NCI-H2196 (cell line): ENCODE measurements around the gene EGR4.

ENCODE experiments used
- DNase-seq: peaks from one replicate; lab custom pipeline; 2025; ENCODE audit not compliant: unreplicated experiment; lab: John Stamatoyannopoulos, UW

EGR4 gene

DNA sequence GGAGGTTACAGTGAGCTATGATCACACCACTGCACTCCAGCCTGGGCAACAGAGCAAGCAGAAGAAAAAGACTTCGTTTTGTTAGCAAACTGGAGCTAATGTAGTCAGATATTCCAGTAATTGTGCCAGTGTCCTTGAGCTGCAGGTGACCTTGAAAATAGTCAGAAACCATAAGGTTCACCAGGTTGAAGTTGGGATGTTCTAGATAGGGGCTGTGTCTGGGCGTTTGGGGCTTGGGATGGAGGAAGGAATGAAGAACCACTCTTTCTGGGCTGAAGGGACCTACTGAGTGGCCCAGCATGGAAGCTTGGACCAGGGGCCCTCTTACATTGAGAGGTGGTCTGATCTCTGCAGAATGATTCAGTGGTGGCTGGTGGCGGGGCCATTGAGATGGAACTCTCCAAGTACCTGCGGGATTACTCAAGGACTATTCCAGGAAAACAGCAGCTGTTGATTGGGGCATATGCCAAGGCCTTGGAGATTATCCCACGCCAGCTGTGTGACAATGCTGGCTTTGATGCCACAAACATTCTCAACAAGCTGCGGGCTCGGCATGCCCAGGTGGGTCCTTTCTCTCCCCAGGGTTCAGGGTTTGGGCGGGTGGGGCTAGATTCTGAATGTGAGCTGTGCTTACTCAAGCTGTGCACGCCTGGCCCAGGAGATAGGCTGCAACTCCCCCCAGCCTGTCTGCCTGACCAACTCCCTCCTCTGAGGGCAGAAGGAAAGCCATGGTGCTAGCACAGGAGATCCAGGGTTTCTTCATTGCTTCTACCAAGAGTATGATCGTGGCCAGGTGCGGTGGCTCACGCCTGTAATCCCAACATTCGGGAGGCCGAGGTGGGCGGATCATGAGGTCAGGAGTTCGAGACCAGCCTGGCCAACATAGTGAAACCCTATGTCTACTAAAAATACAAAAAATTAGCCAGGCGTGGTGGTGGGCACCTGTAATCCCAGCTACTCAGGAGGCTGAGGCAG is 42.2 kb downstream of the EGR4 start:
- no peak for DNase-seq

DNA sequence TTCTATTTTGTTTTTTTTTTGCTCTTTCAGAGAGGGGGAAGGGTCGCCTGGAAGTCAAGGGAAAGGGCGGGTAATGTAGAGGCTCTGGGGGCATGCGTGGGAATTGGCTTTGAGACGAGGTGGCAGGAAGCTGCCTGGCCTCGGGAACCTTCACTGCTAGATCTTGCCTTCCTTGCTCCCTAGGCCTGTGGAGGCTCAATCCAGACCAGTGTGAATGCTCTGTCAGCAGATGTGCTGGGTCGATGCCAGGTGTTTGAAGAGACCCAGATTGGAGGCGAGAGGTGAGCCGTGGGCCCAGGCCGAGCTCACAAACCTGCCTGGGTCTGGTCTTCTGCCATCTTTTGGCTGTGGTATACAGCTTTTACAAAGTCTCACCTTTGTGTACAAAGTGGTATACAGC is 43.7 kb downstream of the EGR4 start:
- DNase-seq: no peak

DNA sequence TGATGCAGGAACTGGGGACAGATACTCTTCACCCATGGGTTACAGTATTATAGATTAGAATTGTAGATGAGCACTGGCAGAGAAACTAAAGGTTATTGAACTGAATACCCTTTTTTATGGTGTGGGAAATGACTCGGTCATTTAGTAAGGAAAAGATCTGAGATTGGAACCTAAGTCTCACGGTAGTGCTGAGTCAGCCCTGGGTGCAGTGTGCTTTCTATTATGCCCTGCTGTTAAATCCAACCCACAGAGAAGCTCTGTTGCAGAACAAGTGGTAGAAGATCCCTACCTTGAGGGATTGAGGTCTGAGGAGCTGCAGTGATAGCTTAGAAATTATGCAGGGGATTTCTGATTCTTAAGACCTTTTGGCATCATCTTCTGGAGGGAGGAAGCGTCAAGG is 46.5 kb downstream of the EGR4 start:
- DNase-seq: no peak

DNA sequence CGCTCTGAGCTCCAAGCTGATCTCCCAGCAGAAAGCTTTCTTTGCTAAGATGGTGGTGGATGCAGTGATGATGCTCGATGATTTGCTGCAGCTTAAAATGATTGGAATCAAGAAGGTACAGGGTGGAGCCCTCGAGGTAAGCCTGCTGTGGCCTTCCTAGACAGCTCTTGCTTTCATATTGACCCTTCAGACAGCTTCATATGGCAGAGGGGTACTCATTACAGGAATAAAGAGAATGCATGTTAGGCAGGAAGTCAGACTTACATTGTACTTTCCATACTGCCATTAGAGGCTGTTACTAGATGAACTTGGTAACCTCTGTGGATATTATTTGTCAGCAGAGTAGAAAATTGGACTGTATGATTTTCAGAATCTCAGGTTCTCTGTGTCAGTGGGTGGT is 48.8 kb downstream of the EGR4 start:
- no peak for DNase-seq

DNA sequence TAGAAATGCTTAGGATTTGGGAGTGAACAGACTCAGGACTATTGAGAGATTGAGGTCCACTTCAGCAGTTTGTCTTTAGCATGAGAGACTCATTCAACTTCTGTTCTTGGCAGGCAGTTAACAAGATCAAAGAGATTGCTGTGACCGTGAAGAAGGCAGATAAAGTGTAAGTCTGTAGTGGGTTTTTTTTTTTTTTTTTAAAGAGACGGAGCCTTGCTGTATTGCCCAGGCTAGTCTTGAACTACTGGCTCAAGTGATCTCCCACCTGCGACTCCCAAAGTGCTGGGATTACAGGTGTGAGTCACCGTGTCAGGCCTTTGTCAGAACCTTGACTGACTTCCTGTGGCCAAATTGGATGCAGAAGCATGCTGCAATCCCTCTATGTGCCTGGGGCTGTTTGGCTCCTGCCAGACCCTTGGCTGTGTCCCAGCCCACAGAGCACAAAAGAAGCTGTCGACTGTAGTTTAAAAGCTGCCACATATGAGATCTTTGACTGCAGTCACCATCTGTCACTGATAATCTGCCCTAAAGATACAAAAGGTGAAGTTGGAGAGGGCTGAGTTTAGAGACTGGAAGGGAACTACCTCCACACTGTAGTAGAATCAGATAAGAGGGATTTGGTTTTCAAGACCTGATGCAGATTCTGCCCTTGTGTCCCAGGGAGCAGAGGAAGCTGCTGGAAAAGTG is 49.3 kb downstream of the EGR4 start:
- peak; percentile 65 for DNase-seq
